CD4-positive, alpha-beta T cell treated with Interleukin-2 at 100 ng/mL for 4 hours (primary cell): ENCODE results near the gene ZNF124.
"Not testable (repeated sequence)": the region's sequence is repeated elsewhere in the genome, so short reads cannot be mapped to it uniquely, and the experiment has no call there.

Experiments used
- DNase-seq: peaks from one replicate; pipeline ENCODE4 v3.0.0-alpha.2; 2020; ENCODE audit warnings: low spot score

ZNF124 gene

DNA sequence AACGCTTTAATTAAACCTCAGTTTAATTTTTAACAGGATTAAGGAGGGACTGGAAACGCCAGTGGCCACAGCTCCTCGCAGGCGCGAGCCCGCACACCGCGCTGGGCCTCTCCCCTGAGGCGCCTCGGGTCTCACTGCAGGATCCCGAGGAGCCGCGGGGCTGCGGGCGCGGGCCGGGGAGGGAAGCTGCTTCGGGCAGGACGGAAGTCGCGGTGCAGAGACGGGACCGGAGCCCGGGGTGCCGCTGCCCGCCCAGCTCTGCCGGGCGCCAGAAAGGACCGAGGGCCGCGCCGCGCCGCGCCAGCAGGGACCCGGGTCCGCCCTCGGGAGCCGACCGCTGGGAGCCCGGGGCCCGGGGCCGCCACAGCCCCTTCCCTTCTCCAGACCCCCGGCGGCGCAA, 377 bp downstream of the ZNF124 start:
- DNase-seq: not testable (repeated sequence)

DNA sequence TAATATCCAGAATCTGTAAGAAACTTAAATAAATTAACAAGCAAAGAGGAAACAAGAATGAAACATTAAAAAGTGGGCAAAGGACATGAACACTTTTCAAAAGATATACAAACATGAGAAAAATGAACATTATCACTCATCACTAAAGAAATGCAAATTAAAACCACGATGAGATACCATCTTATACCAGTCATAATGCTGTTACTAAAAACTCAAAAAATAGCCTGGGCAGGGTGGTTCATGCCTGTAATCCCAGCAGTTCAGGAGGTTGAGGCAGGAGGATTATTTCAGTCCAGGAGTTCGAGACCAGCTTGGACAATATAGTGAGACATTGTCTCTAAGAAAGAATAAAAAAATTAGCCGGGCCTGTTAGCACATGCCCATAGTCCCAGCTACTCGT, 6.1 kb downstream of the ZNF124 start:
- DNase-seq: no peak

DNA sequence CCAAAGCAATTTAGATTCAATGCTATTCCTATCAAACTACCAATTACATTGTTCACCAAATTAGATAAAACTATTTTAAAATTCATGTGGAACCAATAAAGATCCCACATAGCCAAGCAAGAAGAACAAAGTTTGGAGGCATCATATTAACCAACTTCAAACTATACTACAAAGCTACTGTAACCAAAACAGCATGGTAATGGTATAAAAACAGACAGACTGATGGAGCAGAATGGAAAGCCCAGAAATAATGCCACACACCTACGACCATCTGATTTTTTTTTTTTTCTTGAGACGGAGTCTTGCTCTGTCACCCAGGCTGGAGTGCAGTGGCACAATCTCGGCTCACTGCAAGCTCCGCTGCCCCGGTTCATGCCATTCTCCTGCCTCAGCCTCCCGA, 7.1 kb downstream of the ZNF124 start:
- no peak for DNase-seq

- DNase-seq: no peak
Measured at GRCh38 chr1:247156787-247157232, 15.0 kb downstream of the ZNF124 start.

- DNase-seq: no peak
Measured at GRCh38 chr1:247147781-247148180, 24.0 kb downstream of the ZNF124 start.

DNA sequence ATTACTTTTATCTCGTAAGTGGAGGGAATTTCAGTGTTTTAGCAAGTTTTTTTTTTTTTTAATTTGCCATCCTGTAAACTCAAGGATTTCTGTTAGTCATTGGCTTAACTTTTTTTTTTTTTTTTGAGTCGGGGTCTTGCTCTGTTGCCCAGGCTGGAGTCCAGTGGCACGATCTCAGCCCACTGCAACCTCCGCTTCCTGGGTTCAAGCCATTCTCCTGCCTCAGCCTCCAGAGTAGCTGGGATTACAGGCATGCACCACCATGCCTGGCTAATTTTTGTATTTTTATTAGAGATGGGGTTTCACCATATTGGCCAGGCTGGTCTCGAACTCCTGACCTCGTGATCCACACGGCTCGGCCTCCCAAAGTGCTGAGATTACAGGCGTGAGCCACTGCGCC, 24.7 kb downstream of the ZNF124 start:
- DNase-seq: not testable (repeated sequence)

DNA sequence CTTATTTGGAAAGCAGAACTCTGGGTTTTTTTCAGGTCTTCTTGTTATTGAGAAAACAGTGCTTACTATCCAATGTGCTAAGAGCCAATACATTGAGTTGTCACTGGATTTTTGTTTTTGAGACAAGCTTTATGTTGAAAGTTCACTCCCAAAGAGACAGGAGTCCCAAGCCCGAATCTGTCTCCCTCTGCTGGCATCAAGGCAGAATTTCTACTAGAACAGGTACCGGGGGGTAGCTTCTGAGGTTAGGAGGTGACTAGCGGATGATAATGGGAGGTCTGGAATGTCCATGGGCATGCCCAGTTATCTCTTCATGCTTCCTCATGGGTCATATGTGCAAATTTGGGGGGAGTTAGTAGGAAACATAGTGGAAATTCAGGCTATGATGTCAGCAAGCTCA, 25.1 kb downstream of the ZNF124 start:
- DNase-seq: no peak

DNA sequence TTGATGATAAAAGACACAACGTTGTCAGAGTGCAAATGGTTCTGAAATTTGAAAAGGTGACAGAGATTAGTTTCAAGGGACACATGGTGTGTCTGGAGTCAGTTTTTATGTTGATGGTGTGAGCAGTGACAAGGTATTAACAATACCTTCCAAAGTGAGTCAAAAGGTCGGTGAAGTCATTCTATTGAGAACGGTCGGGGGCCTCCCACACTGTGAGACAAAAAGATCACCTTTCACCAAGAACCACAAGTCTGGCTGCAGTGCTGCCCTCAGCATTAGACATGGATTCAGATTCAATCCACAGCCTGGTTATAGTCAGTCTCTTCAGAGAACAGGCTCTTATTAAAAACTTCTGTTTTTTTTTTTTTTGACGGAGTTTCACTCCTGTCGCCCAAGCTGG, 26.5 kb downstream of the ZNF124 start:
- DNase-seq: no peak

GRCh38 chr1:247139557-247139956, 32.3 kb downstream of the ZNF124 start:
- DNase-seq: not testable (repeated sequence)

- DNase-seq: no peak
Measured at GRCh38 chr1:247131236-247131635, 40.6 kb downstream of the ZNF124 start.

DNA sequence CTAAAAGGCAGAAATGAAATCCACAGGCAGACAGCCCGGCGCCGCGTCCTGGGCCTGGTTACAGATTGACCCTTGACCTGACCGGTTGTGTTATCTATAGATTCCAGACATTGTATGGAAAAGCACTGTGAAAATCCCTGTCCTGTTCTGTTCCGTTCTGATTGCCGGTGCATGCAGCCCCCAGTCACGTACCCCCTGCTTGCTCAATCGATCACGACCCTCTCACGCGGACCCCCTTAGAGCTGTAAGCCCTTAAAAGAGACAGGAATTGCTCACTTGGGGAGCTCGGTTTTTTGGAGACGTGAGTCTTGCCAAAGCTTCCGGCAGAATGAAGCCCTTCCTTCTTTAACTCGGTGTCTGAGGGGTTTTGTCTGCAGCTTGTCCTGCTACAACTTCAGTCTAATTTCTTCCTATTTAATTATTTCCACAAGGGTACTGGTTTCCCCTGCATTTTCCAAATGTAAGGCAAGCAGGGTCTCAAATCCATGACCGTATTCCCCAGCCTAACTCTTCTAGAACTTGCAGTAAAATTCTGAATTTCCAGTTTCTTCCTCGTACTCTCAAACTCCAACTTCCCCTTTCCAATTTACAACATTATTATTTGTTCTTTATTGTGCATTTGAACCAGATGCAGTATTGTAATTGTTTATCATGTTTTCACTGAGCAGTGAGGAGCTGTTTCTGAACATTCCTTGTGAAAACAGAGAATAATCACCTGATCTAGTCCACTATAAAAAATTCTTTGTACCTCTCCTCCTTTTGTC, 44.1 kb downstream of the ZNF124 start:
- not testable (repeated sequence) for DNase-seq

DNA sequence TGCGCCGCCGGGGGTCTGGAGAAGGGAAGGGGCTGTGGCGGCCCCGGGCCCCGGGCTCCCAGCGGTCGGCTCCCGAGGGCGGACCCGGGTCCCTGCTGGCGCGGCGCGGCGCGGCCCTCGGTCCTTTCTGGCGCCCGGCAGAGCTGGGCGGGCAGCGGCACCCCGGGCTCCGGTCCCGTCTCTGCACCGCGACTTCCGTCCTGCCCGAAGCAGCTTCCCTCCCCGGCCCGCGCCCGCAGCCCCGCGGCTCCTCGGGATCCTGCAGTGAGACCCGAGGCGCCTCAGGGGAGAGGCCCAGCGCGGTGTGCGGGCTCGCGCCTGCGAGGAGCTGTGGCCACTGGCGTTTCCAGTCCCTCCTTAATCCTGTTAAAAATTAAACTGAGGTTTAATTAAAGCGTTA, 45.2 kb downstream of the ZNF124 start:
- DNase-seq: not testable (repeated sequence)

- DNase-seq: not testable (repeated sequence)
Measured at GRCh38 chr1:247126166-247126565, 45.7 kb downstream of the ZNF124 start.

DNA sequence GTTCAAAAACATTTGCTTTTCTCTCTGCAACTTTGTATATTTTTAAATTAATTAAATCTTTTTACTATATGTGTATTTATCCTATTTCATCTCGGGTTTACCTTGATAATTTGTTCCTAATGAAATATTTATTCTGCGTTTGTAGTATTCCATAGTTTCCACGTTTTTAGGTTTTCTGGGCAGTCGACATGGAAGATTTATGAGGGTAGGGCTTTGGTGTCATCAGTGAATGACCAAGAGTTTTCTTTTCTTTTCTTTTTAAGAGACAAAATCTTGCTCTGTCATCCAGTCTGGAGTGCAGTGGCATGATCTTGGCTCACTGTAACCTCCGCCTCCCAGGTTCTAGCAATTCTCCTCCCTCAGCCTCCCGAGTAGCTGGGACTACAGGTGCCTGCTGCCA, 50.4 kb downstream of the ZNF124 start:
- DNase-seq: no peak

DNA sequence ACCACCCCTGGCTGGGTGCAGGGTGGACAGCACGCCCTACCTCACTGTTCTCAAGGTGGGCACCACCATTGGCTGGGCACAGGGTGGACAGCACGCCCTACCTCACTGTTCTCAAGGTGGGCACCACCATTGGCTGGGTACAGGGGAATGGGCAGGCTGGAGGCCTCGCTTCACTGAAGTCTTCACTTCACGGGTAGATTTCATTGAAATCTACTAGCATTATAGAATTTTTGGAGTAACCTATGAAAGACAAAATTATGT, 51.5 kb downstream of the ZNF124 start:
- DNase-seq: not testable (repeated sequence)

- no peak for DNase-seq
Measured at GRCh38 chr1:247119600-247120407, 52.0 kb downstream of the ZNF124 start.

- DNase-seq: no peak
Measured at GRCh38 chr1:247118946-247119446, 52.8 kb downstream of the ZNF124 start.

DNA sequence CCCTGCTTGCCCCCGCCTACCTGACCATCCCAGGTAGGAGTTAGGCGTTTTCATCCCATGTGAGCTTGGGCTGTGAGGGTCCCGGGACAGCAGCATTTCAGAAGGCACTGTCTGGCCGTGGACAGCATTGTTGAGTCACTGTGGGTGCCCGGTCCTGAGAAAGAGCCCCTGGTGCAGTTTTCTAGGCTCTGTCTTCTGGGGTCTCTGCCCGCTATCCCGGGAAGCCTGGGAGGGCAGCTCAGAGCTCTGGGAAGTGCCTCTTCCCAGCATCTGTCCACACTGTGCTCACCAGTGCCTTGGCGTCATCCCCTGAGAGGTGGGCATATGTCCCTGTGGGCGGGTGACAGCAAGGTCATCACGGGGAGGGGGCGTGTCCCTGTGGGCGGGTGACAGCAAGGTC, 56.3 kb downstream of the ZNF124 start:
- DNase-seq: no peak

DNA sequence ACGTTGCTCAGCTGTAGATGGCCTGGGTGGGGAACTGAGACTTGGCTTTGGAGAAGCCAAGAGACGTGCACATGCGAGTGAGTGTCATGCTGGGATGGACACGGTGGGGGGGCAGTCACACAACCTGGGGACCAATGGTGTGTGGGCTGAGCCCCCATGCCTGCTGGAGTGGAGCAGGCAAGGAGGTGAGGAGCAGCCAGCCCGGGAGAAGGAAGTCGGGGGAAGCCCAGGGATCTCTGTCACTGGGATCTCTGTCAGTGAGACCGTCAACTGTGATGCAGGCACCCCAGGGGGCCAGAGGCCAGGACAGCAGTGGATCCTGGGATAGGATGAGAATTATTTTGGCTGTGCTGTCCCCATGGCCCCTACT, 56.7 kb downstream of the ZNF124 start:
- DNase-seq: no peak

GRCh38 chr1:247114351-247115140, 57.3 kb downstream of the ZNF124 start:
- no peak for DNase-seq

GRCh38 chr1:247113733-247114271, 58.0 kb downstream of the ZNF124 start:
- no peak for DNase-seq

- no peak for DNase-seq
Measured at GRCh38 chr1:247113094-247113497, 58.7 kb downstream of the ZNF124 start.

DNA sequence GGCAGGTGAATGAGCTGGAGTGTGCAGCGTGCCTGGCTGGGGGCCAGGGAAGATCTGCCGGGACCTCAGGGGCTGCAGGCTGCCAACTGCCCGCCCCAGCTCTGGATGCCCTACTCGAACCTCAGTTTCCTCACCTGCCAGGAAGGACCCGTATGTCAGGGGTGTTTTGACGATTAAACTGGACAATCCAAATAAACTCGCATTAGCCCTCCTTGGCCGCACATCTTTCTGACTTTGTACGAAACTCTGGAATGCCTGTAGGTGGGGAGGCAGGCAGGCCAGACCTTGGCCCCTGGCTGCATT, 59.4 kb downstream of the ZNF124 start:
- no peak for DNase-seq
